GM21717 (cell line): ENCODE measurements around the gene PRPH.
"Not testable (repeated sequence)": the region's sequence is repeated elsewhere in the genome, so short reads cannot be mapped to it uniquely, and the experiment has no call there.

Experiments used
- ATAC-seq: cut with Tn5 transposase; IDR thresholded peaks from one replicate; pipeline ENCODE4 v1.9.1; 2021; ENCODE audit warnings: mild to moderate bottlenecking, moderate library complexity; ENCODE audit not compliant: unreplicated experiment

Gene PRPH

GRCh38 chr12:49276304-49277290 is 18.4 kb upstream of the PRPH start:
- ATAC-seq: no peak

- ATAC-seq: no peak
These were observed 17.5 kb upstream of the PRPH start for GRCh38 chr12:49277466-49277865.

DNA sequence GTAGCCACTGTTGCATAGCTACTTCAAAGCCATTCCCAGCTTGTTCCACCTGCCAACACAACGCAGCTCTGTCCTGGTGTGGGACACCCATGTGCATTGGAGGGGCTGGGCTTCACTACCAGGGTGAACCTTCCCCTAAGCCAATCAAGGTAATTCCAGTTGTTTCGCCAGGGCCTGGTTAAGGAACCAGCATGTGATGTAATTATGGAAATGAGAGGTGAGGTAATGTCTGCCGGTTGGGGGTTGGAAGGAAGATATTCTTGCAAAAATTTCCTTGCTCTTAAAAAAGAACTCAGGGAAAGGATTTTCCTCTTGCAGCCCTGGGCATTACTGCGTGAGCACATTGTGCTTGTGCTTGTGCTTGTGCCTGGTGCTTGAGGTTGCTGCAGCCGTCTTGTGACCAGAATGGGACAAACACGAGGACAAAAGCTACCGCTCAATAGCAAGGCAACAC is 15.2 kb upstream of the PRPH start:
- ATAC-seq: no peak

DNA sequence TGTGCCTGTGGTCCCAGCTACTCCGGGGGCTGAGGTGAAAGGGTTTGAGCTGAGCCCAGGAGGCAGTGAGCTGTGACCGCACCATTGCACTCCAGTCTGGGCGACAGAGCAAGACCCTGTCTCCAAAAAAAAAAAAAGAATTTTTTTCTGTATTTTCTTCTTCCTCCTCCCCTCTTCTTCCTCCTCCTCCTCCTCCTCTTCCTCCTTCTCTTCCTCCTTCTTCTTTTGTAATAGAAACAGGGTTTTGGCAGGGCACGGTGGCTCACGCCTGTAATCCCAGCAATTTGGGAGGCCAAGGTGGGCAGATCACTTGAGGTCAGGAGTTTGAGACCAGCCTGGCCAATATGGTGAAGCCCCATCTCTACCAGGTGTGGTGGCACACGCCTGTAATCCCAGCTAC is 14.4 kb upstream of the PRPH start:
- not testable (repeated sequence) for ATAC-seq

- no peak for ATAC-seq
These were observed 12.6 kb upstream of the PRPH start for GRCh38 chr12:49282302-49282701.

- not testable (repeated sequence) for ATAC-seq
These were observed 12.1 kb upstream of the PRPH start for GRCh38 chr12:49282740-49283375.

GRCh38 chr12:49283541-49284429 is 11.2 kb upstream of the PRPH start:
- ATAC-seq: no peak

- ATAC-seq: no peak
These were observed 10.3 kb upstream of the PRPH start for GRCh38 chr12:49284672-49285071.

GRCh38 chr12:49287876-49288275 is 7.1 kb upstream of the PRPH start:
- ATAC-seq: no peak

DNA sequence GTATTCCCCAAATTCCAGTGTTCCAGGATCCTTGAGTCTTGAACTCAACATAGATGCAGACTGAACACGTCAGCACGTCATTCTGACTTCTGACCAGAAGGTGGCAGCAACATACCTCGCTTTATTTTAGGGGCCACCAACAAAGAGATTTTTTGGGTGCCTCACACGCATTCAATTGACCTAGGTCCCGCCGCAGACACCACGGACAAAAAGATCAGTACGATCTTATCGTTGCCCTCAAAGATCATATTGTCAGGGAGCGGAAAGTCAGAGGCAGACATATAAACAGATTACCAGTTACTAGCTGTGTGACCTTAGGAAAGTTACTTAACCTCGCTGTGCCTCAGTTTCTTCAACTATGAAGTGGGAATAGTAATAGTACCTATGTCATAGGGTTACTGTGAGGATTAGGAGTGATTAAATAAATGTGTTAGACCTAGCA is 6.5 kb upstream of the PRPH start:
- ATAC-seq: no peak

DNA sequence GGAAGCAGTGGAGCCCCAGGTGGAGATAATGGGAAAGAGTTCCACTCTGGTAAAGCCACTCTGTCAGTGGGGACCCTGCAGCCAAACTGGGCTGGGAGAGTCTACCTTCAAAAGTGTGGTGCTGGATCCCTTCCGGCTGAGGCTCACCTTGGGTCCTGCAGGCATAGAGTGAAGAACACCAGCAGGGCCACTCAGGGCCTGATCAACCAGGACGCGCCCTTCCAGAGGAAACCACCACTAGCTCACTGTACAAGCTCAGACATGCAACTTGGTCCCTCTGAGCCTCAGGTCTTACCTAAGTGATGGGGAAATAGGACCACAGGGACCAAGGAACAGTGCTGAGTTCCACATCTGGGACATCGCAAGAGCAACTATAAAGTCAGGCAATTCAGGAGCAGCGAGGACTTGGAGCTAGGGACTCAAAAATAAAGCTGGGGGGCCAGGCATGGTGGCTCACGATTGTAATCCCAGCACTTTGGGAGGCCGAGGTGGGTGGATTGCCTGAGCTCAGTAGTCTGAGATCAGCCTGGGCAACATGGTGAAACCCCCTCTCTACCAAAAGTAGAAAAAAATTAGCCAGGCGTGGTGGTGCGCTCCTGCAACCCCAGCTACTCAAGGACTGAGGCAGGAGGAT is 5.9 kb upstream of the PRPH start:
- ATAC-seq: no peak

- no peak for ATAC-seq
These were observed 2.3 kb upstream of the PRPH start for GRCh38 chr12:49292729-49293055.

- ATAC-seq: no peak
These were observed 1.6 kb upstream of the PRPH start for GRCh38 chr12:49293056-49293956.

GRCh38 chr12:49294086-49294803 is 702 bp upstream of the PRPH start:
- ATAC-seq: no peak

- ATAC-seq: no peak
These were observed 204 bp upstream of the PRPH start for GRCh38 chr12:49294804-49295081.

GRCh38 chr12:49296034-49296835 is 1.3 kb downstream of the PRPH start:
- ATAC-seq: no peak

DNA sequence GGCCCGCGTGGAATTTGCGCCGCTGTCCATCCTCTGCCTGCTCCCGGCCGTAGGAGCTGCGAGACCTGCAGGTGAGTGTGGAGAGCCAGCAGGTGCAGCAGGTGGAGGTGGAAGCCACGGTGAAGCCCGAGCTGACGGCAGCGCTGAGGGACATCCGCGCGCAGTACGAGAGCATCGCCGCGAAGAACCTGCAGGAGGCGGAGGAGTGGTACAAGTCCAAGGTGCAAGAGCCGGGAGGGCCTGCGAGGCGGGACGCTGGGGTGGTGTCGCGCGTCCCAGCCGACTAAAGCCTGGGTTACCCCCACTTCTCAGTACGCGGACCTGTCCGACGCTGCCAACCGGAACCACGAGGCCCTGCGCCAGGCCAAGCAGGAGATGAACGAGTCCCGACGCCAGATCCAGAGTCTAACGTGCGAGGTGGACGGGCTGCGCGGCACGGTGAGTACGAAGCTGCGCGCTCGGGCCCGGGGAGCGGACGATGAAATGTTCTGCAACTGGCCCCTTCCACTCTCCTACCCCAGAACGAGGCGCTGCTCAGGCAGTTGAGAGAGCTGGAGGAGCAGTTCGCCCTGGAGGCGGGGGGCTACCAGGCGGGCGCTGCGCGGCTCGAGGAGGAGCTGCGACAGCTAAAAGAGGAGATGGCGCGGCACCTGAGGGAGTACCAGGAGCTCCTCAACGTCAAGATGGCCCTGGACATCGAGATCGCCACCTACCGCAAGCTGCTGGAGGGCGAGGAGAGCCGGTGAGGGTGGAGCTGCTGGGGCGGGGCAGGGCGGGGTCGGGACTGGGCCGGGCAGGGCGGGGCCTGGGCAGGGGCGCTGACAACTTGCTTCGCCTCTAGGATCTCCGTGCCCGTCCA is 2.1 kb downstream of the PRPH start:
- ATAC-seq: no peak

DNA sequence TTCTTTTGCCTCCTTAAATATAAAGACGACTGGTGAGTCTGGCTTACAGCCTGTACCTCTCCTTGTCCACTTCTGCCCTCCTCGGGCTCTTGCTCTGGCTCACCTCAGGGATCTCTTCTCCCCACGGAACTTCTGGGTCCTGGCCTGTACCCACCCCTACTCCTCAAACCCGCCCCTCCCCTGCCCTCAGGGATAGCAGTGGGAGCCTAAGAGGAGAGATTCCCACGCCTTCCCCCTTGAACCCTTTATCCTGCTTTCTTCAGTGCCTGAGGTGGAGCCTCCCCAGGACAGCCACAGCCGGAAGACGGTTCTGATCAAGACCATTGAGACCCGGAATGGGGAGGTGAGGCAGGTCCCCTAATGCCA is 2.7 kb downstream of the PRPH start:
- ATAC-seq: no peak
